Effector CD8-positive, alpha-beta T cell (primary cell): ENCODE results near the gene OSBPL10.

Experiments
- DNase-seq: peaks from one replicate; lab custom pipeline; 2025; lab: John Stamatoyannopoulos, UW

Gene OSBPL10

DNA sequence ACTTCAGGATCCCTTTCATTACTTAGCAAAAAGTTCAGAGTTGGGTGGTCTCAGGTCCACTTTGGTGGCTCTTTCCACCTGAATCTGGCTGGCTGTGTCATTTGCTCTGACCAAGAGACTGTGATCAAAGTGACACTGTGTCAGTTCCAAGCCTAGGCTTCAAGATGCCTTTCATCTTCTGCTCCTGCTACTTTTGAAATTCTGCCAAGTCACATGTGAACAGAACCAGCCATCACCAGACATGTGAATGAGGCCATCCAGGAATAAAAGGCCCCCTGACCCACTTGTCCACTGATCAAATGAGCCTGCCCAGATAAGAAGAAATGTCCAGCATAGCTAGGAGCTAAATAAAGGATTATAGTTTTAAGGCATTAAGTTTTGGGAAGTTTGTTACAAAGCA lies 132.2 kb downstream of the OSBPL10 start:
- no peak for DNase-seq

DNA sequence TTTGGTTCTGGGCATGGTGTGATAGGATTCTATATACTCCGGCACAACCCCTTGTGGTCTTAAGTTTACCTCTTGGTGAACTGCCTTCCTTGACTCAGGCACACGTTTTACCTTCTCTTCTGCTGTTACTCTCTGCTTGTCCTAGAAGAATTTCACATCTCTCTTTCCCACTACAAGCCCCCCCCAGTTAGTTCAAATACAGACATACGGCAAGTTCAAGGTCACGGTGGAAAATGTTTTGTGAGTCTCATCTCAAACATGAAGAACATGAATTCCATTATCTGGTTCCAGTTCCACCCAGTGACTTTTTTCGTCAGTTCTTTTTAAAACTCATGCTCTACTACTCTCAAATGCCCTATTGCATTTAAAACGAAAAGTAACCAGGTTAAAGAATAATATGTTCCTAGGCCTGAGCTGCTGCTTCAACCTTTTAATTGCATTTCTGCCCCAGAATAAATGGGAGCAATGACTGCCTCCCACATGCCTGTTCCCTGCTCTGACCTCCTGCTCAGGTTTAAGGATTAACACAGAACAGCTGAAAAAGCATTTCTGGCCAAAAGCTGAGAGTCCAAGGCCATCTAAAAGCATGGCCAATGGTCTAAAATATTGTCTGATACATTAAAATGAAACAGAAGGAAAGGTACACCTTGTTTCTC lies 132.8 kb downstream of the OSBPL10 start:
- DNase-seq: no peak

DNA sequence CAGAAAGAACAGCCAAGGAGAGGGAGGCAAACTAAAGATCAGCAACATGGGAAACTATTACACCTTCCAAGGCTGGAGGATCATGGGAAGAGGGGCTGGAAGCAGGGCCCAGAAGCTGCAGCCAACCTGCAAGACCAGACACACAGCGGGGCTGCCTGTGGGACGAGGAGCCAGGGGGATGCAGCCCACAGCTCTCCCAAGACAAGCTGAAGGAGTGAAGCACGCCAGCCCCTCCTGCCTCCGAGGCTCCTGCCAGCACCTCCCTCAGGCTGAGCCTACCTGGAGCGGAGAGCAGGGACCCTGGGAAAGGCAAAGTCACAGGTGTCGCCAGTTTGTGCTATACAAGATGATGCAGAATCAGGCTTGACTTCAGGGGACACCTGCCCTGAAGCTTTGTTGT lies 133.3 kb downstream of the OSBPL10 start:
- no peak for DNase-seq

DNA sequence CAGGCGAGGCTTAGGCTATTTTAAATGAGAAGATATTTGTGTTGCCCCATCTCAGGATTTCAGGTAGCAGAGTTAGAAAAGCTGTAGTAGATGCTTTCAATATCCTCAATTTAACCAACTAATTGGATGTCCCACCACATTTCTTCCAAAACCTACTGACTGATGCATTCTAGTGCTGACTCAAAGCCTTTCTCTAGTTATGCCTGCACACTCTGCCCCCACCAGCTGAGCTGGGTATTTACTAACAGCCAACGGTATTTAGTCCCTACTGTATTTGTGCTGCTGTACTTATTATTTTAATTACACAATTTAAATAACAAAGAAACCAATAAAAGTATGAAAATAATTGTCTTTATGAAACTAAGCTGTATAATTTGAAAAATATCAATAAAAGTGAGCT lies 139.5 kb downstream of the OSBPL10 start:
- no peak for DNase-seq

DNA sequence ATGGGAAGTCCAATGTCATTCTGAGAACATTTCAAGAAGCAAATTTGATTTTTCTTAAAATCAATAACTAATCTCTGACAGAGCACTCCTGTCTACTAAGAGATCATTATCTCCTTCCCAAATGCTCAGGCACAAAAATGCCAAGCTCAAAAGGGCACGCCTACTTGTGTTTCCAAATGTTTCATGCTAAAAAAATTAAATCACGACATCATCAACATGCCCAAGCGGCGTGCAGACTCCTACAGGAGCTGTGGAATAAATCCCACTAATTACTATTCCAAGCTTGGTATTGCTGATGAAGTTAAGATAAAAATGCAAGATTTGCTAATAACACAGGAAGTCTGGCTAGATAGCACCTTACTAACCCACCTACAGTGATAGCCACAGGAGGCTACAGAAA lies 140.8 kb downstream of the OSBPL10 start:
- DNase-seq: no peak

DNA sequence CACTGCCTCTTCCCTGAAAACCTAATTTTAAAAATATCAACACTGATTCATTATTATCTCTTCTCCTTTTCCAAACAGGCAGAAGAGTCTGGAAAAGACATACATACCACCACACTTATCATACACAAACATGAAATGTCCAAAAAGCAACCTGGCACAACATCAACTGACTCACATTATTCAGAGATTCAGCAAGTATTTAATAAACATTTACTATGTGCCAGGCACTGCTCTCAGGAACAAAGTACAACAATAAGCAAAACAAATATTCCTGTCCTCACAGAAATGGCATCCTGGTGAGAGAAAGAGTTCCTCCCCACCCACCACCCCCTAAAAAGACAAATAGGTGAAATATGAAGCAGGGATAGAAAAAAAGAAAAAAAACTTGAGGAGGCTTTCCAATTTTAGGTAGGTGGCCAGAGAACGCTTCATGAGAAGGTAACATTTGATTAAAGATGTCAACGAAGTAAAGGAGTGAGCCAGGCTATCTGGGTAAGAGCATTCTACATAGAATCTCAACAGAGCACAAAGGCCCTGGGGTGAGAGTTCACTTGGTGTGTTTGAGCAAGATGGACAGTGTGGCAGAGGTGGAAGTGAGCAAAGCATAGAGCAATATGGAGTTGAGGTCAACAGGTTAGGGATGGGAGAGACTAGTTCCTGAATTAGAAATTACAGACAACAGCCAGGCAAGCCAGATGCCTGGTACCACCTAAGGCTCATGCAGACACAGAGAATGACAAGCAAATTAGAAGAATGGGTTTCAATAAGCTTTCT lies 141.7 kb downstream of the OSBPL10 start:
- no peak for DNase-seq

DNA sequence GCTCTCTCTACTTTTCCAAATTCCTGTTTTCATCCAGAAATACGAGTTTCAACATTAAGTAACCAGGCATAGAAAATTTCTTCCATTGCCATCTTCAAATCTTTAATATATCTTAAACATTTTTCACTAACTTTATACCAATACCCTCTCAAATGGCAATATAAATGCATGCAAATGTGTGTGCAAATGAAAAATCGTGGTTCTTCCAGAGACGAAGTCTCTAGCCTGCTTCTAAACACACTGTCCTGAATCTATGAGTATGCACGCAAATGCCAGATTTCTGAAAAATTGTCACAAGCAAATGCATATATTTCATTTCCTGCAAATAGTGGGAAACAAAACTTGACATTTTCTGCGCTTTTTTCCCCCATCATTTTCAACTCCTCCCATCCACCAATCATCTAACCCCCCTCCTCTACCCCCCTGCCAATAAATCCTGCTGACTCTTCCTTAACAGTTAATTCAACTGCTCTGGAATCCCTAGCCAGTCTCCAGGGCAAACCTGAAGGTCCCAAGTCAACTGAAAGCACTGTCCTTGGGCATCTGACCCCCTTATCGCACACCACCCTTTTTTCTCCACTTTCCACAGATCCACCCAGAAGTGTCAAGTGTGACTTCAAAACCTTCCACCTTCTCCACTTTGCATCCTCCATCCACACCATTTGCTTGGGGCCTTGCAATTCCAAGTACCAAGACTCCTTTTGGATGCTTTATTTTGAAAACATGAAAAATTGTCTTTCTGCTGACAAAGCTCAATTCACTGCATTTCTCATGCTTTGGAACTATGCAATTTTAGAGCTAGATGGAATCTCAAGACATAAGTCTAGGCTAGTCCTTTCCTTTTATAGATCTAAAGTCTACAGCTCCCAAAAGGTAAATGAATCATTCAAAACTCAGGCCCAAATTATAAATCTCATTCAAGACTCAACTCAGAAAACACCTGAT lies 144.7 kb downstream of the OSBPL10 start:
- DNase-seq: no peak

DNA sequence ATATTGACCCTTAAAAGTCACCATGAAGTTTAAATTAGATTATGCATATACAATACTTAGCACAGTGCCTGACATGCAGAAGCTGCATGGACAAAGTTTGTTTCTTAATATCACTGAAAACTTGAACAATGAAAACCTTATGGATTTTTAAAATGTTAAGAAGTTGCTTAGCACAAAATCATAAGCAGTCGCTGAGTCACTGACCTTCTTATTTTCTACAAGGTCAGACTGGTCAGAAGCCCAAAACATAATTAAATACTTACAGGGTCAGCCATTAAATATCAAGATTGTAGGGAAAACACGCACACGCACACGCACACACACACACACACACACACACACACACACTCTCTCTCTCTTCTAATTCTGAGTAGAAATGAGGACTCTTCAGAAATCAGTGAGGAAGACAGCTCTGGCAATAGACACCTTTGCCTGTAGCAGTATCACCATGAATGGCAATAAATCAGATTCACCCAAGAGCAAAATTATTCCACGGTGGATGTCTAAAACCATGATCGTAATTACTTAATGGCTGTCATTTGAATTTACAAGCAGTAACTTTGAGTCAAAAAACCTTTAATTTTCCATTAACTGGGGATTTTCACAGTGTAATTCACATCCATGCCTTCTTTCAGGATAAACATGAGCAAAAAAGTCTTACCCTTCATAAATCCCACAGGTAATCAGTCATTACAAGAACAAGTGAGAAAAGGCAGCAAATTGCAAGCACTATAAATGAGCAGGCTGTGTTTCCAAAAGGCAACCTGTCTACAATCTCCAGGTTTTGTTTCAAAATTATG lies 147.5 kb downstream of the OSBPL10 start:
- DNase-seq: no peak

DNA sequence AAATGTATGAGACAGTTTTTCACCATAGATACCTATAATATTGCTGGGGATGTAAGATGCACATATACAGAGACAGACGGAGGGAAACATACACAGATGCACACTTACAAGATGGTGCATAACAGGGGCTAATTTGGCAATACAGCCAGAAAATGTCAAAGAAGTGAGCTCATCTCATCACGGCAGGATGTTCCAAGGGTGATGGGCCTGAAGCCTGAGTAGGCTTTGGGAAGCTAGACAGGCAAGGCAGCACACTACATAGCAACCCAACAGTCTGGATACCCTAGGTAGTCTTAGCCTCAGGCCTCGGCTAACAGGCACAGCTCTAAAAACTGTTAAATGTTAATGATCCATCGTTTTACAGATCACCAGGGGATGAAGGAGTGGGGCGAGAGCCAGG lies 148.5 kb downstream of the OSBPL10 start:
- no peak for DNase-seq

DNA sequence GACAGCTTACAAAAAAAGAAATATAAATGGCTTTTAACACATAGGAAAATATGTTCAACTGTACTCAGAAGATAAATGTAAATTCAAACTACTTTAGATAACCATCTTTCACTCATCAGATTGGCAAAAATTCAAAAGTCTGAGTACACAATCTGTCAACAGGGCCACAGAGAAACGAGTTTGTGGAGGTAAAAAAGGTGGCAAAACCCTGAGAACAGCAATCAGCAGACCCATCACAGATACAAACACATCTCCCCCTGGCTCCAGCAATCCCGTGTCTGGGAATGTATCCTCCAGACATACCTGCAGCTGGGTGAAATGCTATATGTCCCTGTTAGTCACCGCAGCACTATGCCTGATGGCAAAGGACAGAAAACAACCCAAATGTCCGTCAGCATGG lies 149.5 kb downstream of the OSBPL10 start:
- no peak for DNase-seq

DNA sequence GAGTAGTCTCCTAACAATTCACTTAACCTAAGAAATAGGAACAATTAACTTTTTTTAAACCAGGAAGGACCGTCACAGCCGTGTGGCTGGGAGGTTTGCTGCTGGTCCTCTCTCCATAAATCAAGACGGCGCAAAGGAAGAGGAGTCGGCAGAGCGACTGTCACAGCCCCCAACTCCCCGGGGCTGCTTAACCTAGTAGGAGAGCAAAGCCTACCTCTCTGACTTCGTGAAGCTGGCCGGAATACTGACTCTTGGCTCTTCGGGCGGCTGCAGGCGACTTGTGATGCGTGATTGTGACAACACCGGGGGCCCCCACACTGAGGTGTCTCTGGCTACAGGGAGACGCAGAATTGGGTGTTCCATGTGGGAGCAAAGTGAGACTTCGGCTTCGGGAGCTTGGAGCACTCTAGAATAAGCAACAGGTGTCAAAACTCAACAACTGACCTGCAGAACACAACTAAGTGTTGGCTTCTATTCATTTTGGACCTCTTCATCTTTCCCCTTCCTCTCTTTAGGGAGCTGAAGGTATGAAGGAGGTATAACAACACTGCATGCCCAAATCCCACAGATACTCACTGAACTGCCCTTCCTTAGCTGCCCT lies 151.1 kb downstream of the OSBPL10 start:
- DNase-seq: no peak

DNA sequence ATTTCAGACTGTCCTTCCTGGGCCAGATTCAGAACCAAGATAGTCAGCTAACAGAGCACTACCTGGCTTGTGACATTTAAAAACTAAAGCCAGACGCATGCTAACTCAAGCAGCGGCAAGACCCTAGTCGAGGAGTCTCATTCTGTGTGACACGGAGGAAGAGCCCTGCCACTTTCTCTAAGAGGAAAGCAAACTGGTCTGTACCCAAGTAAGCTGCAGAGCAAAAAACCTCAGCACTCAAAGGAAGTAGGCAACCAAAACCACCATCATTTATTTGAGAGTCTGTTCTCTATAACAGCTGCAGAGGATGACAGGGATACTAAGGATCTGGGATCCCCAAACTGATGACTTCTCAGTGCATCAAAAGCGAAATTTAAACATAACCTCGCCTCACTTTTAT lies 152.1 kb downstream of the OSBPL10 start:
- DNase-seq: no peak

DNA sequence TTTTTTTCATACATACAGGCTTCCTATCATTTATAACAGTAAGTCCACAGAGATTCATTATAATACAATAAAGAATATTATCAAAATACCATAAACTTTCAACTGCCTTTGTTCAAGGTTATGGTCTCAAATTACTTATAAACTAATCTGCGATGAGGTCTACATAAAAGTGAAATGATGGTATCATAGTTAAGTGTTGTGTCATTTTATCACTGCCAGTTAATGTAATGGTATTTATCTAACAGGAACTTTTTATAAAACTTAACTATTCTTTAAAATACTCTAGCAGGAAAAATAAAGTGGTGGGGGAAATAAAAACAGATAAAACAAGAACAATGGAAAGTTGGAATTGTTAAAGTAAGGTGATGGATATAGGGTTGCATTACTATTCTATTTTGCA lies 153.1 kb downstream of the OSBPL10 start:
- DNase-seq: no peak

DNA sequence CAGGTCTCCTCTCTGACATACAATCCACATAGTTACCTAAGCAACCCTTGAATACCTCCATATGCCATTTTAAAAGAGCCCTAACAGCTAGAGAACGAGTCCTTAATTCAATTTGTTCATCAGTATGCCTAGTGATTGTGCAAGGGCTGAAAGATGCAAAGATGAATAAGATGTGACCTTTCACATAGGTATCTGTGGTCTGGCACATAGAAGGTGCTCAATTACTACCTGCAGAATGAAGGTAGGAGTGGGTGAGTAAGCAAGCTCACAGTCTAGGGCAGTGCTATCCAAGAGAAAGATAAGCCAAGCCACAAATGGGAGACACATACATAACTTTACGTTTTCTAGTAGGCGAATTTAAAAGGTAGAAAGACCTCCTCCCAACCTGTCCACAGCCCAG lies 157.9 kb downstream of the OSBPL10 start:
- DNase-seq: no peak

DNA sequence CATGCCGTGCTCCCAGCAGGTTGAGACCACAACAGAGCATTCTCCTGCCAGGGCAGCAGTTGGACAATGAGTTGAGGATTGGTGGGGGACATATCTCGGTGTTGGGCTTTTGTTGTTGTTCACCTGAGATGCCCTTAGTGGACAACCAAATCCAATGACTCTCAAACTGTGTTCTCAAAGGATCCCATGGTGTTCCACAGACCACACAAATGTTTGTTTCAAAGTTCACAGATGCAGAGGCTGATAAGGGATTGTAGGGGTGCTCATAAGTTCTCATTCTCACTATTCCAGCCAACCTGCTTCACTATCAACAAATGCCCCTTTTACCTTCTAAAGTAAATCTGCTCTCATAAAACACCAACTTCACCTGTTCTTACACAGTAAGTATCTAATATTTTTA lies 159.9 kb downstream of the OSBPL10 start:
- DNase-seq: no peak

DNA sequence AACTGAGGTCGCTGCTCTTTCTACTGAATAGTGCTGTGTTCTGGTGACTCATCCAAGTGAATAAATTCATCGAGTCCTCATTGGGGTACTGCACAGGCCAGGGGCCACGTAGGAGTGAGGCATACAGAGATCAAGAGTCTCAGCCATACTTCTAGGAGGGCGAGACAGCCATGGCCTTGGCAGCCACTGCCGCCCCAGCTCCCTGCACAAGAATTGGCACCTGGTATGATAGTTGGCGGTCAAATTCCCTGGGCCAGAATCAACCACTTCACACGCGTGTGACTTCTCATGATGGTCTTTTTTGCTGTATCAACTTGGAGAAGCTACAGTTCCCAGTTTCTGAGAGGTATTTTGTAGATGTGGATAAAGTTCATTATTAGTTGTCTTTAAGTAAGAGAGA lies 161.6 kb downstream of the OSBPL10 start:
- no peak for DNase-seq

DNA sequence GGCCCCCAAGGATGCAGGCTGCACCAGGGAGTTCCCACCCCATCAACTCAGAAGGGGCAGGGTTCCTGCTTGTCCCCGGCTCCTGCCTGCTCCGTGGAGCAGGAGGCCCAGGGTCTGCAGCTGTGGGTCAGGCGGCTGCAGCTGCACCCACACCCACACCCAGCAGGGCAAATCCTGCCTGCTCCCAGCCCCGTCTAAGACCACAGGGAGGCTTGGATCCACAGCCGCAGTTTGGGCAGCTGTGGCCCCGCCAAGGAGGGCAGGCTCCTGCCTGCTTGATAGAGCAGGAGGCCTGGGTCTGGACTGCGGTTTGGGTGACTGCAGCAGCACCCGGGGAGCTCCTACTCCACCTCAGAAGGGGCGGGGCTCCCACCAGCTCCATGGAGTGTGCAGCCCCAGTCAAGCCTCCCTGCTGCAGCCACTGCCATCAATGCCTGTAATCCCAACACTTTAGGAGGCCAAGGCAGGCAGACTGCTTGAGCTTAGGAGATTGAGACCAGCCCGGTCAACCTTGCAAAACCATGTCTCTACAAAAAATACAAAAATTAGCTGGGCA lies 163.6 kb downstream of the OSBPL10 start:
- no peak for DNase-seq

DNA sequence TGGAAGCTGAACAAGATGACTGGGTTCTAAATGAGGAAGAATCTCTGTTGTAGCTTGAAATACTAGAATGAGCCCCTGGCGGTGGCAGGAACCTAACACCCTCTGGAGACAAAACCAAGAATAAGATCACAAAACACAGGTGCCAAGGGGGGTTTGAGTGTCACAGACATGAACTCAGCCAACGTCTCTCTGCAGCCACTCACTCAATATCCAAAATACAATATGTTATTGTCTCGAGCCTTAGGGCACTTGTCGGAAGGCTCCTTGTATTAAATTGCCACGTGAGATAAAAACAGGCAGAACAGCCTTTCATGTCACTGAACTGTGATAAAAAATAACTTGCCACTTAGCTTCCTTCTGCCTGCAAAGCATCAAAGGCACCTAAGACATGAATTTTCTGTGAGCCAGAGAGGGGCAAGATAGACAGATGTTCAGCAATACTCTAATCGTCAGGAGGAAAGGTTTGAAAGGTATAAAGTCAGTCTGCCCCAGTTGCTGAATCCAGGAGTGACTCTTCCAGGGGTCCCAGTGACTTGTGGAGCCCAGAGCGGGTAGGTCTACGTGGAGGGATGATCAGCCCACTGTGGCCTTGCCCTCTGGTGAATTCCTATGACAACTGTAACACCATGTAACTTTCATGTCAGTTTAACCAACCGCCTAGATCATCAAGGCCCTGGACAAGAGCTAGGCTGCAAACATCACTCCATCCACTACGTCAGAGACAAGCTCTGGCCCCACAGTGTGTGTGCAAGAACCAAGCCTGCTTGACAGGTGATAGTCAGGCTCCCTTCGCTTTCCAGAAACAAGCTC lies 165.2 kb downstream of the OSBPL10 start:
- no peak for DNase-seq

DNA sequence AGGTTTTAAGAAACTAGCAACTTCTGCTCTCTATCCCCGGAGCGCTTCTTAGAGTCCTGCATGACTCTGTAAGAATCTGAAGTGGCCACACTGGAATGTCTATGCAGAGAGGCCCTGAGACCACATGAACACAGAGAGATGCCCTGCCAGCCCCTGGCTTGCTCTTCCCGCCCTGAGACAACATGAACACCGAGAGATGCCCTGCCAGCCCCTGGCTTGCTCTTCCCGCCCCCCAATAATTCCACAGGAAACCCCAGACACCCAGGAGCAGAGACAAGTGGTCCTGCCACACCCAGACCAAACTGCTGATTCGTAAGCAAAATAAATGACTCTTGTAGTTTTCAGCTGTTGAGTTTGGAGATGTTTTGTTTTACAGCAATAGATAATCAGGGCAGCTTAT lies 166.1 kb downstream of the OSBPL10 start:
- no peak for DNase-seq

DNA sequence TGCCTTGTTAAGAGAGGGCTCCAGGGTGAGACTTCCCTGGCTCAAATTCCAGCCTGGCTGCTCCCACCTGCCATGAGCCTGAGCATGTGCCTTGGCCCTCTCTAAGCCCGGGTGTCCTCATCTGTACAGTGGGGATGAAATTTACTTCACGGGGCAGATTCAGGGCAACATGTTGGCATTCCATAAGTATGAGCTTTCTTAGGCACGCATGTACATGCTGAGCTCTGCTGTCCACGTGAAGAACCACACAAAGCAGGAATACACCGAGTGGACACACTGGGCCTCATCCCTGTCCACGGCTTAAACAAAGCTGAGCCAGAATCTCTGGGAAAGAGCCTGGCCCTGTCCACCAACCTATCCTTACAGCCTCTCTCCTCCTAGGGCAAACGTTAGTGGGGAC lies 167.4 kb downstream of the OSBPL10 start:
- DNase-seq: no peak
